HUES48 (cell line): ENCODE measurements around the gene RNF149.

ENCODE experiments used
- H3K27ac ChIP-seq: one replicate; pipeline ENCODE4 v1.7.0; 2013; ENCODE audit warnings: low read depth, low read length, inconsistent platforms
- H3K27me3 ChIP-seq: 2 replicates; pipeline ENCODE4 v1.6.1; 2013; ENCODE audit warnings: mild to moderate bottlenecking, low read length; ENCODE audit not compliant: control insufficient read depth, insufficient read depth
- H3K36me3 ChIP-seq: 2 replicates; pipeline ENCODE4 v1.6.1; 2013; ENCODE audit warnings: low read length; ENCODE audit not compliant: control insufficient read depth, insufficient read depth
- H3K4me1 ChIP-seq: 2 replicates; pipeline ENCODE4 v1.6.1; 2013; ENCODE audit warnings: mild to moderate bottlenecking, low read length; ENCODE audit not compliant: control insufficient read depth, insufficient read depth
- H3K4me3 ChIP-seq: 2 replicates; pipeline ENCODE4 v1.5.1; 2013; ENCODE audit warnings: mild to moderate bottlenecking, low read depth, low read length
- H3K9ac ChIP-seq: 2 replicates; pipeline ENCODE4 v1.6.1; 2013; ENCODE audit warnings: mild to moderate bottlenecking, low read depth, low read length, moderate library complexity
- H3K9me3 ChIP-seq: 2 replicates; pipeline ENCODE4 v1.6.1; 2013; ENCODE audit warnings: low read length; ENCODE audit not compliant: control insufficient read depth, insufficient read depth

RNF149 gene

GRCh38 chr2:101307503-101307902 lies 998 bp downstream of the RNF149 start:
- Histone ChIP-seq H3K9ac (peak overlapping the region; percentile 45; the same call in 1 of the 2 replicates), H3K4me1 (peaks cover 18% of the 10 kb centered on the region), H3K4me3 (peak overlapping the region; percentile 66), H3K36me3 (peaks cover 10% of the 10 kb centered on the region; the same call in 1 of the 2 replicates), H3K9me3 (no peaks in the 10 kb centered on the region), H3K27ac (no peak overlapping the region), H3K27me3 (peaks cover 7% of the 10 kb centered on the region; the same call in 1 of the 2 replicates)

DNA sequence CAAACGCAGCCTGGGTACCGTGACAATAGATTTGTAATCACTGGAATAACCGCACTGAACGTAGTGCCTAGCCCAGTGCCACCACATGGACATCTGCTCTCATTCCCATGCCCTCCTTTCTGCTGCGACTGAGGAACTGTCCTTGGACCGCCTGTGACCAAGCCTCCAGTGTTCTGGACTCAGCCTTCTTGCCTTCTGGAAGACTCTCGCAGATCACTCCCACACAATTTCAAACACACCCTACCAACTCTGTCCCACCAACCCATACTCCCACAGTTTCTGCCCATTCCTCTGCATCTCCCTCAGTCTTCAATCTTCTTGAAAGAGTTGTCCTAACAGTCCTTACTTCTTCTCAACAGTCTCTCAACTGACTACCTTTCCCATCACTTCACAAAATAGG lies 2.1 kb downstream of the RNF149 start:
- Histone ChIP-seq H3K9me3 (no peaks in the 10 kb centered on the region), H3K4me1 (peaks cover 18% of the 10 kb centered on the region), H3K27ac (no peak overlapping the region), H3K36me3 (peaks cover 11% of the 10 kb centered on the region; the same call in 1 of the 2 replicates), H3K27me3 (peaks cover 7% of the 10 kb centered on the region; the same call in 1 of the 2 replicates), H3K4me3 (peak overlapping the region; percentile 66; the same call in 1 of the 2 replicates), H3K9ac (no peak overlapping the region)

DNA sequence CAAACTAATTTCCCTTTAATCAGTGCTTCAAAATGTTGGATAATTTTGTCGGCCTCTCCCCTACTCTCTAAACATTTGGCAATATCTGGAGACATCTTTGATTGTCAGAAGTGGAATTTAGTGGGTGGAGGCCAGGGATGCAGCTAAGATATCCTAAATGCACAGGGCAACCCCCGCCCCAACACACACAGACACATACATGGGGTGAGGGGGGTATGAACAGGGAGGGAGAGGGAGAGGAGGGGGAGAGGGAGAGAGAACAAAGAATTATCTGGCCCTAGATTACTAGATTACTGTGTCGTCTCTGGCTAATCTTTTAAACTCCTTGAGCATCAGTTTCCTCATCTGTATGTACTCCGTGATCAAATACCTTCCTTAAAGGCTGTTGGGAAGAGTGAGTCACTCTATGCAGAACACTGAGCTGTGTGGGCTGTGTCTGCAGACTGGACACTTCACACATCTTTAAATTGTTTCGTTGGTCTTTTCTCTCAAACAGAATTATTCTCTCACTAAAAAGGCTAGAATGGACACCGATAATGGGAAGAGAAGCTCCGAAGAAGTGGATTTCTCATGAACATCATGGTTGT lies 2.9 kb downstream of the RNF149 start:
- Histone ChIP-seq H3K9me3 (no peaks in the 10 kb centered on the region), H3K4me3 (no peak overlapping the region), H3K4me1 (peaks cover 18% of the 10 kb centered on the region), H3K9ac (no peak overlapping the region), H3K27ac (no peak overlapping the region), H3K36me3 (peaks cover 11% of the 10 kb centered on the region; the same call in 1 of the 2 replicates), H3K27me3 (peaks cover 7% of the 10 kb centered on the region; the same call in 1 of the 2 replicates)

DNA sequence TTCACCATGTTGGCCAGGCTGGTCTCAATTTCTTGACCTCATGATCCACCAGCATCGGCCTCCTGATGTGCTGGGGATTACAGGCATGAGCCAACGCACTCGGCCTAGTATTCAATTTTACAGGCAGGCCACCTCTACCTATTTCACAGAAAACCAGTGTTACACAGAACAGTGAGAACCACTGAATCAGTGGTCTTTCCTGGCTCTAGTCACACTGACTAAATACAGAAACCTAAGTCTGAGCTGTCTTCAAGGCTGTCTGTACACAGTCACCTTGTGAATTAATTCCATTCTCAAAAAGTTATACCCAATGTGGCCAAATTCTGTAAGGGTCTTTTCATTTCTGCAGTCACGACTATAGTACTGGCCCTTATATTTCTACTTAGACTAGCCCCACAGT lies 3.5 kb downstream of the RNF149 start:
- no peak overlapping the region for H3K9ac ChIP-seq
- H3K9me3 ChIP-seq: no peaks in the 10 kb centered on the region
- H3K27ac ChIP-seq: no peak overlapping the region
- peaks cover 11% of the 10 kb centered on the region; the same call in 1 of the 2 replicates for H3K36me3 ChIP-seq
- no peak overlapping the region; the same call in 1 of the 2 replicates for H3K4me3 ChIP-seq
- peaks cover 18% of the 10 kb centered on the region for H3K4me1 ChIP-seq
- H3K27me3 ChIP-seq: peaks cover 7% of the 10 kb centered on the region; the same call in 1 of the 2 replicates

DNA sequence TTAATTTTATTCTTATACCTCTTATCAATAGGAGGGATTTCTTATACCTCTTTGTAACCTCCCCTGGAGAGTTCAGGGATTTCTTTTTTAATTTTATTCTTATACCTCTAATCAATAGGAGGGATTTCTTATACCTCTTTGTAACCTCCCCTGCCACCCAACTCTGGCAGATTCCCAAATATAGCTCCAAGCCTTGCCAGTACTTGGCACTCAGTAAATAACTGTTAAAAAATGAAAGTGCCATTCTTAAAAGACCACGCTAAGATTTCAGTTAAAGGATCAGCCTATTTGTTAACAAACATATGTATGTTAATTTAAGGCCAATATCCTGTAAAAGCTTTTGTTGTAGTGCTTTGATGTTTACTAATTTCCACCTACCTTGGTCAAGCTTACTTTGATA lies 4.8 kb downstream of the RNF149 start:
- Histone ChIP-seq H3K36me3 (peaks cover 11% of the 10 kb centered on the region; the same call in 1 of the 2 replicates), H3K4me3 (no peak overlapping the region), H3K4me1 (peaks cover 18% of the 10 kb centered on the region), H3K9me3 (no peaks in the 10 kb centered on the region), H3K27ac (no peak overlapping the region), H3K9ac (no peak overlapping the region), H3K27me3 (peaks cover 7% of the 10 kb centered on the region; the same call in 1 of the 2 replicates)

DNA sequence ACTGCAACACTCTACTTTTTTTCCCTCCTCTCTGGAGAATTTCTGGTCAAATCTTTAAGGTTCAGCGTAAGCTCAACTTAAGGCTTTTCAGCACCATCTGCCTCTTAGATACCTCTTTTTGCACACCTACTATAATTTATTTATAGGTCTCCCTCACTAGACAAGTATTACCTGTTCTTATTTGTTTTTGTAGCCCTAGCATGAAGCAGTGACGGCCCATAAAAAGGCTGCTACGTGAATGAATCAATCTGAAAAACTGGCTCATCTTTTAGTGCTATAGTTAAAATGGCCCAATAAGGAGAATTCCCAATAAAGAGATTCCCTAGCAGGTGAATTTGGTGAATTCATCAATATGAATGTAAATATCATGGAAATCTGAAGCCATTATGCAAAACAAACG lies 6.5 kb downstream of the RNF149 start:
- H3K27ac ChIP-seq: no peak overlapping the region
- H3K27me3 ChIP-seq: no peaks in the 10 kb centered on the region
- H3K4me3 ChIP-seq: no peak overlapping the region
- peaks cover 11% of the 10 kb centered on the region; the same call in 1 of the 2 replicates for H3K36me3 ChIP-seq
- H3K4me1 ChIP-seq: peaks cover 14% of the 10 kb centered on the region
- H3K9ac ChIP-seq: no peak overlapping the region
- no peaks in the 10 kb centered on the region for H3K9me3 ChIP-seq

- H3K27ac ChIP-seq: no peak overlapping the region
- H3K9me3 ChIP-seq: no peaks in the 10 kb centered on the region
- 0 out of 2 replicates have a peak, but pooled peaks cover 7% of the 10 kb centered on the region for H3K36me3 ChIP-seq
- H3K4me3 ChIP-seq: no peak overlapping the region
- H3K9ac ChIP-seq: no peak overlapping the region
- no peaks in the 10 kb centered on the region for H3K27me3 ChIP-seq
- H3K4me1 ChIP-seq: peaks cover 4% of the 10 kb centered on the region
These were observed 7.7 kb downstream of the RNF149 start for GRCh38 chr2:101300836-101301235.

DNA sequence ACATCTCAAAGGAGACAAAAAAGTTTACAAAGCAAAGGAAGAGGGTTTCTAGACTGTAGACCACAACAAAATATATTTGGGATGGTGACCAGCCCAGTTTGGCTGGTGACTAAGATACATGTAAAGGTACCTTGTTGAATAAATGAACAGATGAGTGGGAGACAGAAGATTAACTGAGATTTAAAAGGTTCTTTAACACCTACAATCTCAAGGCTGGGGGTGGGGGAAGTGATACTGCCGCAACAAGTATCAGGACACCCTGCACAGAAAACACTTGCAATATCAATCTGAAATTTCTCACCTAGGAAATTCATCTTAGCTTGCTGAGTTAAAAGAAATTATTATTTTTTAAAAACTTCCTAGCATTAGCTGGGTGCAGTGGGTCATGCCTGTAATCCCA lies 8.3 kb downstream of the RNF149 start:
- no peak overlapping the region for H3K4me3 ChIP-seq
- no peaks in the 10 kb centered on the region for H3K9me3 ChIP-seq
- 0 out of 2 replicates have a peak, but pooled peaks cover 2% of the 10 kb centered on the region for H3K36me3 ChIP-seq
- no peak overlapping the region for H3K9ac ChIP-seq
- H3K27ac ChIP-seq: no peak overlapping the region
- no peaks in the 10 kb centered on the region; the same call in 1 of the 2 replicates for H3K4me1 ChIP-seq
- H3K27me3 ChIP-seq: no peaks in the 10 kb centered on the region

GRCh38 chr2:101299604-101300003 lies 8.9 kb downstream of the RNF149 start:
- Histone ChIP-seq H3K27me3 (no peaks in the 10 kb centered on the region), H3K9ac (no peak overlapping the region), H3K9me3 (no peaks in the 10 kb centered on the region), H3K4me1 (no peaks in the 10 kb centered on the region), H3K4me3 (no peak overlapping the region), H3K36me3 (peaks cover 6% of the 10 kb centered on the region), H3K27ac (no peak overlapping the region)

GRCh38 chr2:101297383-101297782 lies 11.1 kb downstream of the RNF149 start:
- H3K9me3 ChIP-seq: no peaks in the 10 kb centered on the region
- H3K4me1 ChIP-seq: peaks cover 3% of the 10 kb centered on the region; the same call in 1 of the 2 replicates
- H3K27me3 ChIP-seq: no peaks in the 10 kb centered on the region
- no peak overlapping the region for H3K4me3 ChIP-seq
- H3K27ac ChIP-seq: no peak overlapping the region
- H3K36me3 ChIP-seq: peaks cover 24% of the 10 kb centered on the region
- no peak overlapping the region for H3K9ac ChIP-seq

DNA sequence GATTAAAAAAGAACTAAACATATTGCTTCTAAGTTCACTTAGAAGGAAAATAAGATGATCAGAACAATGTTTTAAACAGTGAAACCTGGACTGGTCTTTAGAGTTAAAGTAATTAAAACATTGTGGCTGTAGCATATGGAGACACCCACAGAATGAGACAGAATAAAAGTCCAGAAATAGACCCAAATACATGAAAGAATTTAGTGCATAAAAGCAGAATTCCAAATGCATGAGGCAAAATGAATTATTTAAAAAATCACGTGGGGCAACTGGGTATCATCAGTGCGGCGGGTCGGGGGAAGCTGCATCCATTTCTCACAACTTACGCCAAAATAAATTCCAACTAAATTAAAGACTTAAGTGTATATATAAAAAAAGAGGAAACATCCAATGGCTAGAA lies 12.1 kb downstream of the RNF149 start:
- Histone ChIP-seq H3K9ac (no peak overlapping the region), H3K36me3 (peaks cover 31% of the 10 kb centered on the region), H3K4me3 (no peak overlapping the region), H3K27ac (no peak overlapping the region), H3K4me1 (peaks cover 3% of the 10 kb centered on the region; the same call in 1 of the 2 replicates), H3K9me3 (no peaks in the 10 kb centered on the region), H3K27me3 (no peaks in the 10 kb centered on the region)
